KMS-11 (cell line): ENCODE data around the gene ARL16.

Experiments used
- H2AFZ ChIP-seq: fragments of 200-600 bp; sonication (generic); 2 replicates; pipeline ENCODE4 v1.6.1; 2016; ENCODE audit warnings: antibody characterized with exemption, mixed run types, low read depth
- H3K27ac ChIP-seq: fragments of 200-600 bp; sonication (generic); 2 replicates; pipeline ENCODE4 v1.6.1; 2016; ENCODE audit warnings: mild to moderate bottlenecking, mixed run types
- H3K27me3 ChIP-seq: fragments of 200-600 bp; sonication (generic); 2 replicates; pipeline ENCODE4 v1.6.1; 2017; ENCODE audit warnings: mild to moderate bottlenecking, low read depth, mixed run types, moderate library complexity; ENCODE audit not compliant: insufficient read depth
- H3K36me3 ChIP-seq: fragments of 200-600 bp; sonication (generic); 2 replicates; pipeline ENCODE4 v1.6.1; 2017; ENCODE audit warnings: mild to moderate bottlenecking, mixed run types; ENCODE audit not compliant: insufficient read depth
- H3K4me1 ChIP-seq: fragments of 200-600 bp; sonication (generic); 2 replicates; pipeline ENCODE4 v1.6.1; 2016; ENCODE audit warnings: mild to moderate bottlenecking, low read depth, mixed run types; ENCODE audit not compliant: poor library complexity, severe bottlenecking
- H3K4me2 ChIP-seq: fragments of 200-600 bp; sonication (generic); 2 replicates; pipeline ENCODE4 v1.7.0; 2016; ENCODE audit warnings: mild to moderate bottlenecking, mixed run types
- H3K4me3 ChIP-seq: fragments of 200-600 bp; sonication (generic); IDR thresholded peaks from 2 replicates; pipeline ENCODE4 v1.6.1; 2017; ENCODE audit warnings: low read depth, low read length, mixed read lengths; ENCODE audit not compliant: insufficient read depth
- H3K79me2 ChIP-seq: fragments of 200-600 bp; sonication (generic); 2 replicates; pipeline ENCODE4 v1.6.1; 2016; ENCODE audit warnings: low read depth, mixed run types; ENCODE audit not compliant: insufficient read depth
- H3K9ac ChIP-seq: fragments of 200-600 bp; sonication (generic); 2 replicates; pipeline ENCODE4 v1.6.1; 2016; ENCODE audit warnings: mild to moderate bottlenecking, mixed run types
- H4K20me1 ChIP-seq: fragments of 200-600 bp; sonication (generic); 2 replicates; pipeline ENCODE4 v1.6.1; 2016; ENCODE audit warnings: mild to moderate bottlenecking, mixed run types; ENCODE audit not compliant: insufficient read depth
- CTCF ChIP-seq: fragments of 200-600 bp; sonication (generic); conservative IDR thresholded peaks from 2 replicates; pipeline ENCODE4 v1.6.1; 2017; ENCODE audit warnings: low read depth, mild to moderate bottlenecking, antibody characterized with exemption, low read length, moderate library complexity, mixed read lengths

Gene ARL16

GRCh38 chr17:81715872-81716673 lies 32.5 kb upstream of the ARL16 start:
- H3K27me3 ChIP-seq: no peaks in the 10 kb centered on the region
- H3K4me2 ChIP-seq: no peak overlapping the region
- no peak for TF ChIP-seq CTCF
- no peaks in the 10 kb centered on the region for H4K20me1 ChIP-seq
- no peak overlapping the region for H3K27ac ChIP-seq
- no peak overlapping the region for H3K9ac ChIP-seq
- peaks cover 20% of the 10 kb centered on the region for H3K4me1 ChIP-seq
- no peak overlapping the region for H3K4me3 ChIP-seq
- no peak overlapping the region for H2AFZ ChIP-seq
- peaks cover 27% of the 10 kb centered on the region for H3K79me2 ChIP-seq
- peaks cover 7% of the 10 kb centered on the region; the same call in 1 of the 2 replicates for H3K36me3 ChIP-seq

GRCh38 chr17:81715107-81715871 lies 31.7 kb upstream of the ARL16 start:
- no peak overlapping the region for H3K27ac ChIP-seq
- no peak overlapping the region for H3K4me2 ChIP-seq
- no peak overlapping the region for H3K4me3 ChIP-seq
- H3K36me3 ChIP-seq: peaks cover 7% of the 10 kb centered on the region; the same call in 1 of the 2 replicates
- TF ChIP-seq CTCF: no peak
- H4K20me1 ChIP-seq: no peaks in the 10 kb centered on the region
- H3K79me2 ChIP-seq: peaks cover 27% of the 10 kb centered on the region
- peaks cover 28% of the 10 kb centered on the region for H3K4me1 ChIP-seq
- H3K27me3 ChIP-seq: no peaks in the 10 kb centered on the region
- H2AFZ ChIP-seq: no peak overlapping the region
- no peak overlapping the region for H3K9ac ChIP-seq

GRCh38 chr17:81714412-81715106 lies 31.0 kb upstream of the ARL16 start:
- H3K36me3 ChIP-seq: peaks cover 7% of the 10 kb centered on the region; the same call in 1 of the 2 replicates
- H3K79me2 ChIP-seq: peaks cover 27% of the 10 kb centered on the region
- no peaks in the 10 kb centered on the region for H4K20me1 ChIP-seq
- H3K9ac ChIP-seq: no peak overlapping the region
- H3K4me2 ChIP-seq: no peak overlapping the region; the same call in 1 of the 2 replicates
- H2AFZ ChIP-seq: no peak overlapping the region
- peaks cover 32% of the 10 kb centered on the region for H3K4me1 ChIP-seq
- TF ChIP-seq CTCF: no peak
- no peak overlapping the region for H3K4me3 ChIP-seq
- no peaks in the 10 kb centered on the region for H3K27me3 ChIP-seq
- no peak overlapping the region for H3K27ac ChIP-seq

GRCh38 chr17:81713556-81714411 lies 30.2 kb upstream of the ARL16 start:
- TF ChIP-seq CTCF: no peak
- peaks cover 27% of the 10 kb centered on the region for H3K79me2 ChIP-seq
- peak overlapping the region; percentile 99 for H3K4me2 ChIP-seq
- no peak overlapping the region for H2AFZ ChIP-seq
- H3K4me1 ChIP-seq: peaks cover 32% of the 10 kb centered on the region
- H3K36me3 ChIP-seq: peaks cover 4% of the 10 kb centered on the region; the same call in 1 of the 2 replicates
- no peak overlapping the region for H3K27ac ChIP-seq
- H4K20me1 ChIP-seq: no peaks in the 10 kb centered on the region
- no peaks in the 10 kb centered on the region for H3K27me3 ChIP-seq
- no peak overlapping the region for H3K4me3 ChIP-seq
- H3K9ac ChIP-seq: peak overlapping the region; percentile 57; the same call in 1 of the 2 replicates
